ENCODE results near the gene LRP5. TPM values are rescaled to one million over a fixed set of nuclear protein-coding genes. Genes with fewer than 3 reads are reported as not detected.

The LRP5 gene
- total RNA-seq, 4 donors from 2014 or later: 27.3 to 60.1 (median 35.0) TPM

DNA sequence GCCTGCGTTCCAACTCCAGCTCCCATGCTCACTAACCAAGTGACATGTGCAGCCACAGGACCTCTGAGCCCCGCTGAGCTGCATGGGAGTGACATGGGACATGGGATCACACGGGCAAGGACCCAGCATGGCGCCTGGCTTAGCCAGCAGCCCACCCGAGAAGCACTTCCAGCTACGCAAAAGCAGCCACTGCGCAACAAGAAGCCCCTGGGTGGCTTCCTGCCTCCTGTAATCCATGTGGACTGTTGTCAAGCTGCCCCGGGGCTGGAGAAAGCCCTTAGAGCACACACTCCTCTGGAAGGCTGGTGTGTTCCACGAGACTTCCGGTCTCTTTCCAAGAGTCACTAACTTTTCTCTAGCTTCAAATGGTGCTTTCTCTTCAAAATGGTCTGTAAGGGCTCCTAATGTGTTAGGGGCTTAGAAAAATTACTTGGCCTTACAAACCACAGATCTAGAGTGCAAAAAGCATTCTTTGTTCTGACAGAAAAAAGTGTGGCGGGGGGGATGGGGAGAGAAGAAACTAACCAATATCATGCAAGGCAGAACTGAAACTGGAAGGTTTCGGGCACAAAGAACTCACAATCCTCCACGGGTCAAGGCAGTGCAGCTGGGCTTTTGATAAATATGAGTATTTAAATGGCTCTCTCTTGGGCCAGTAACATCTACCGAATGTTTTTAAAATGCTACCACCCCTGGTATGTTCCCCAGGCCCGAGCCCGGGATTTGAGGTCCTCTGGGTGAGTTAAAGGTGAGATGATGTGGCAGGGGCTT lies 46.1 kb upstream of the LRP5 start:
- H3K9me3 ChIP-seq: no peaks in the 10 kb centered on the region
- no peak for DNase-seq (ENCODE audit: low spot score in 2 of 2)
- 78% methylated on average over 11 of the region's 16 CpGs for WGBS
- no peak overlapping the region for H3K27ac ChIP-seq
- TF ChIP-seq POLR2AphosphoS5 (IDR thresholded peaks at IDR 0.05) (no peak), POLR2A (IDR thresholded peaks at IDR 0.05) (no peak), EP300 (IDR thresholded peaks at IDR 0.05) (no peak)
- TF ChIP-seq, protein P1, sequence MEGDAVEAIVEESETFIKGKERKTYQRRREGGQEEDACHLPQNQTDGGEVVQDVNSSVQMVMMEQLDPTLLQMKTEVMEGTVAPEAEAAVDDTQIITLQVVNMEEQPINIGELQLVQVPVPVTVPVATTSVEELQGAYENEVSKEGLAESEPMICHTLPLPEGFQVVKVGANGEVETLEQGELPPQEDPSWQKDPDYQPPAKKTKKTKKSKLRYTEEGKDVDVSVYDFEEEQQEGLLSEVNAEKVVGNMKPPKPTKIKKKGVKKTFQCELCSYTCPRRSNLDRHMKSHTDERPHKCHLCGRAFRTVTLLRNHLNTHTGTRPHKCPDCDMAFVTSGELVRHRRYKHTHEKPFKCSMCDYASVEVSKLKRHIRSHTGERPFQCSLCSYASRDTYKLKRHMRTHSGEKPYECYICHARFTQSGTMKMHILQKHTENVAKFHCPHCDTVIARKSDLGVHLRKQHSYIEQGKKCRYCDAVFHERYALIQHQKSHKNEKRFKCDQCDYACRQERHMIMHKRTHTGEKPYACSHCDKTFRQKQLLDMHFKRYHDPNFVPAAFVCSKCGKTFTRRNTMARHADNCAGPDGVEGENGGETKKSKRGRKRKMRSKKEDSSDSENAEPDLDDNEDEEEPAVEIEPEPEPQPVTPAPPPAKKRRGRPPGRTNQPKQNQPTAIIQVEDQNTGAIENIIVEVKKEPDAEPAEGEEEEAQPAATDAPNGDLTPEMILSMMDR (IDR thresholded peaks at IDR 0.05): no peak
- peaks cover 61% of the 10 kb centered on the region for H3K36me3 ChIP-seq
- H3K27me3 ChIP-seq: no peaks in the 10 kb centered on the region
- no peak overlapping the region for H3K4me3 ChIP-seq
- H3K4me1 ChIP-seq: peaks cover 24% of the 10 kb centered on the region

DNA sequence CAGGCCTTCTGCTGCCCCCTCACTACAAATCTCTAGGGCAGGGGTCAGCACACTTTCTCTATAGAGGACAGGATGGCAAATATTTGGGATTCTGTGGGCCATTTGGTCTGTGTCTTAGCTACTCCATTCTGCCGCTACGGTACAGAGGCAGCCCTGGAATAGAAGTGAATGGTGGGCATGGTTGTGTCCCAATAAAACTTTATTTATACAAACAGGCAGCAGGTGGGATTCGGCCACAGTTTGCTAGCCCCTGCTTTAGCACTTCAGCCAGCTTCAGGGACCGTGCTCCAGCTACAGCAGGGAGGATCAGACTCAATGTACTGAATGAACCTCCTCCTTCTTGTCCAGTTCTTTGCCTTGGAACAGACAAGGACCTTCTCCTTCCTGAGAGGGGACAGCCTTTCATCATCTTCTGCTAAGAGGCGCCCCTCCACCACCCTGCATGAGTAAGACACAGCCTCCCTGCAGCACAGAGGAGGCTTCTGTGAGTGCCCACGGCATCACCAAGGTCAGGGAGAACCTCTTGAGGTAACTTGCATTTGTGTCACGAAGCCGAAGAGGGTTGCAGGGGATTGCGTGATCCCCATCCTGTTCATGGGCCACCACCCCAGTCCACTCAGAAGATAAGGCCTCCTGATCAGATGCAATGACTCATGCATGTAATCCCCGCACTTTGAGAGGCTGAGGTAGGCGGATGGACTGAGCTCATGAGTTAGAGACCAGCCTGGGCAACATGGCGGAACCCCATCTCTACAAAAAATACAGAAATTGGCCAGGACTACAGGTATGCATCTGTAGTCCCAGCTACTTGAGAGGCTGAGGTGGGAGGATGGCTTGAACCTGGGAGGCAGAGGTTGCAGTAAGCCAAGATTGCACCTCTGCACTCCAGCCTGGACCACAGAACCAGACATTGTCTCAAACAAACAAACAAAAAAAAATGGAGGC lies 45.2 kb upstream of the LRP5 start:
- Histone ChIP-seq H3K36me3 (peaks cover 52% of the 10 kb centered on the region), H3K4me3 (no peak overlapping the region), H3K9me3 (no peaks in the 10 kb centered on the region), H3K27me3 (no peaks in the 10 kb centered on the region), H3K4me1 (peaks cover 28% of the 10 kb centered on the region), H3K27ac (no peak overlapping the region)
- 93% methylated on average over 12 of the region's 12 CpGs for WGBS
- no peak for DNase-seq (ENCODE audit: low spot score in 2 of 2)
- TF ChIP-seq POLR2A (IDR thresholded peaks at IDR 0.05) (no peak), EP300 (IDR thresholded peaks at IDR 0.05) (no peak), POLR2AphosphoS5 (IDR thresholded peaks at IDR 0.05) (no peak)
- TF ChIP-seq, protein P1 (IDR thresholded peaks at IDR 0.05): no peak

DNA sequence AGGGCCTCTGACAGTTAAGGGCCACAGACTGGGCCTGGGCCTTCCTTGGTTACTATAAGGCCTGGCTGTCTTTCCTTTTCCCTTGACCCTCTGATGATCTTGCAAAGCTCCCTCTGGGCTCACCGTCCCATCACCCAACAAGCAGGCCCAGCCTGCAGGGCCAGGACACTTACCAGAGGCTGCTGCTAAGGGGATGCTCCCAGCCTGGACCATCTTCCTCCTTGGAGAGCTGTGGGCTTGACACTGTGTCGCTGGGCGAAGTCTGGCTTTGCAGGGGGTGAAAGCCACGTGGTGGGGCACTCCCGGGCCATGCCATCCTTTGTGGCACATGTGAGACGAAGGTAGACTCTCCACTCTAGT lies 44.5 kb upstream of the LRP5 start:
- H3K4me3 ChIP-seq: no peak overlapping the region
- DNase-seq (ENCODE audit: low spot score in 2 of 2): no peak
- peaks cover 45% of the 10 kb centered on the region for H3K36me3 ChIP-seq
- peaks cover 32% of the 10 kb centered on the region for H3K4me1 ChIP-seq
- TF ChIP-seq, protein P1 (IDR thresholded peaks at IDR 0.05): no peak
- TF ChIP-seq EP300 (IDR thresholded peaks at IDR 0.05): no peak
- no peak for TF ChIP-seq POLR2AphosphoS5 (IDR thresholded peaks at IDR 0.05)
- no peak for TF ChIP-seq POLR2A (IDR thresholded peaks at IDR 0.05)
- no peaks in the 10 kb centered on the region for H3K9me3 ChIP-seq
- H3K27me3 ChIP-seq: no peaks in the 10 kb centered on the region
- 90% methylated on average over 6 of the region's 6 CpGs for WGBS
- no peak overlapping the region for H3K27ac ChIP-seq

DNA sequence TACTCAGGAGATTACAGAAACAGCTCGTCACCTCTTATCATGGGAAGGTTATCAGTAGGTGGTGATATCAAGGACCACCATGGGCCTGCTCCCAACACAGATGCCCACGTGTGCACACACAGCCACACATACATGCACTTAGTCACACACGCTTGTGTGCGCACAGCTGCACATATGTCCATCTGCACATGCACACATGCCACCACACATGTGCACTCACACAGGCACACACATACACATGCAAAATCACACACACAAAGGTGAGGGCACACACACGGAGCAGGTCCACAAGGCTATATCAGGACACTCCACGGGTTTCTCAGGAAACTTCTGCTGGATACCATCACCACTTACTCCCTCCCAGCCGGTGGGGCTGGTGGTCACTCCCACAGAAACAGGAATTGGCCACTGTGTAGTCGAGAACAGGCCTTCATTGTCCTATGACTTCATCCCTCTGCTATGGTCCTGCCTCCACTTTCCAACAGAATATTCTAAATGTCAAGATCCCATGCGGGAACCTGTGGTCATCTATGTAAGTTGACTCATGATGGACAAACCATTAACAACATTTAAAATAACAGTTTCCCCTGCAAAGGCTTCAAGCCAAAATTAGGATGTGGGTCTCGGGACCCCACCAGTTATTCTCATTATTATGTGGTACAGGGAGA lies 42.8 kb upstream of the LRP5 start:
- peak in 1 of 2 donors; percentile 31 for DNase-seq (ENCODE audit: low spot score in 2 of 2)
- peak overlapping the region; percentile 6 for H3K4me3 ChIP-seq
- TF ChIP-seq EP300 (IDR thresholded peaks at IDR 0.05): no peak
- H3K36me3 ChIP-seq: peaks cover 31% of the 10 kb centered on the region
- H3K27me3 ChIP-seq: no peaks in the 10 kb centered on the region
- H3K9me3 ChIP-seq: no peaks in the 10 kb centered on the region
- H3K27ac ChIP-seq: peak overlapping the region; percentile 41
- WGBS: 77% methylated on average over 8 of the region's 10 CpGs
- peaks cover 36% of the 10 kb centered on the region for H3K4me1 ChIP-seq

DNA sequence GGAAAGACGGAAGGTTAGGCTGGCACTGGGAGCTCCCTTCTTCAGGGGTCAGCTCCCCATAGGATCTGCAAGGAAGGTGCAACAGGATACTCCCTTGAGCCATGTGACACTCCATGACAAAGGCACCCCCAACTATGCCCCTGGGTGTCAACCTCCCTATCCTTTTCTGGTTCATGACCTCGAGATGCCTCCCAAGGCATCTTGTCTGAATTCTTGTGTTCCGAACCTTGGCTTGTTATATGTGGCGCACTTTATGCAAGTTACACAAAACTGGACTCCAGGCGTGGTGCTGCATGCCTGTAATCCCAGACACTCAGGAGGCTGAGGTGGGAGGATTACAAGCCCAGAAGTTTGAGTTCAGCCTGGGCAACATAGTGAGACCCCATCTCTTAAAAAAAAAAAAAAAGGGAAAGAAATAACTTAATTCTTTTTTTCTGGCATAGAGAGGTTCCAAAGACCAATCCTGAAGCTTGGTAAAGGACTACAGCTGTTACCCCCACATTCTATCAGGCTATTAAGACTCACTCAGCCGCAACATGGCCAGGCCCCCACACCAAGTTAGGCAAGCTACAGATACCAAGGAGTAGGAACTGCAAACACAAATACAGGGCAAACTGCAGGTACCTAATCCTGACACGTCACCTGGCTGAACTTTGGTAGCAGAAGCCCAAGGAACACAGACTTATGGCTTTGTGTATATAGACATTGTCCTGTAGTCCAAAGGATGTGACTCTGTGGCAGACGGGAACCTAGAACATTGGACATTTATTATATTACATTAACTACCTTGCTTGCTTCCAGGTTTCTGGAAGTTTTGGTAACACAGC lies 42.0 kb upstream of the LRP5 start:
- Histone ChIP-seq H3K9me3 (no peaks in the 10 kb centered on the region), H3K27ac (peak overlapping the region; percentile 90), H3K4me1 (peaks cover 36% of the 10 kb centered on the region), H3K36me3 (peaks cover 25% of the 10 kb centered on the region), H3K27me3 (no peaks in the 10 kb centered on the region), H3K4me3 (peak overlapping the region; percentile 73)
- WGBS: 64% methylated on average over 8 of the region's 8 CpGs
- no peak for TF ChIP-seq POLR2A (IDR thresholded peaks at IDR 0.05)
- TF ChIP-seq, protein P1 (IDR thresholded peaks at IDR 0.05): no peak
- no peak for TF ChIP-seq POLR2AphosphoS5 (IDR thresholded peaks at IDR 0.05)
- TF ChIP-seq EP300 (IDR thresholded peaks at IDR 0.05): no peak
- DNase-seq (ENCODE audit: low spot score in 2 of 2): peak in 1 of 2 donors; percentile 37

Measured in suprapubic skin (tissue), 4 donors.